GM11168 (cell line): Measurements from ENCODE around the gene KPNA6.

Source experiments
- in situ Hi-C: fragments of 300-500 bp; cut with MboI; formaldehyde crosslinking; loops from one replicate; pipeline ENCODE4 v1.12.0; 2022; ENCODE audit warnings: low sequenced_read_pairs; ENCODE audit not compliant: unreplicated experiment

Gene KPNA6

DNA sequence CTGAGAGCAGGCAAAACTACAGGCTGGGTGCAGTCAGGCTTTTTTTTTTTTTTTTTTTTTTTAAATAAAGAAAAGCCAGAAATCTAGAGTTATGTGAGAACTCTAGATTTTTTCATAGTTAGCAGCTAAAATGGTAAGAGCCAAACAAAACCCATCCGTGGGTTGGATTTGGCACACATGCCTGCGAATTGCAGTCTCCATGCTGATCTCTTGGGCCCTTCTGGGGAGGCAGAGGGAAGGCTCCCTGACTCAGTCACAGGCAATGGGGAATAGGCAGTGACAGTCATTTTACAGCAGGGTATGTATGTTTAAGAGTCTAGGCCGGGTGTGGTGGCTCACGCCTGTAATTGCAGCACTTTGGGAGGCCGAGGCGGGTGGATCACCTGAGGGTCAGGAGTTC lies 74.2 kb downstream of the KPNA6 start:
- in situ Hi-C loops, result no loop called here

DNA sequence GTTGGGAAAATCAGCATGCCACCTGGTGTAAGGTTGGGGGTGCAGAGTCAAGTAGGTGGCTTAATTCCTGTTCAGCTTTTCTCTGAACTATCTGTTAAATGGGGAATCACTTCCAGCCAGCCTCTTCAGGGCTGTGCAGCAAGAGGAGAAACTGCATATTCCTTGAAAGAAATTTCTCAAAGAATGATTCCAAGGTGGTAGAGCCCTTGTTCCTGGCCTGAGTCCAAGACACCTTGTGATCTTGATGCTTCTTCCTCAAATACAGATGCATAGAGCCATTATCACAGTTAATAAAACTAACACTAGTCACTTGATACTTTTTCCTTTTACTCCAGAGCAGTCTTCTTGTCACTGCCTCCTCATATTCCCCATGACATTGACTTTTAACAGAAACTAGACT lies 76.8 kb downstream of the KPNA6 start:
- in situ Hi-C loops, result no loop called here

DNA sequence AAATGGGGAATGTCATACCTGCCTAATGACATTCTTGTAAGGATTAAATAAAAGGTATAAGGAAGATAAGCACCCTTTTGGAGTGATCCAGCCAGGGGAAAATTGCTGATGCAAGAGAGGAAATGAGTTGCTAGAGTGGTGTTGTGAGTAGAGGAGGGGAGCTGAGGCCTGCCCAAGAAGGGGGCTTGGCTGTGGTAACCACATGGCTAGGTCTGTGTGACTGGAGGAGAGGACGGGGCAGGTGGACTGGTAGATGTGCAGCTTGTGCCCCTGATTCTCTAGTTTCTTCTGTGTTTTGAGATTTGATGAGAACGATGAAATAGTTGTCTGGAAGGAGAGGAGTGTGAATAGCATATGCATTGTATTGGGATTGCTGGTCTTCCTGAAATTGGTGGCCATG lies 78.2 kb downstream of the KPNA6 start:
- in situ Hi-C loops, result no loop called here

DNA sequence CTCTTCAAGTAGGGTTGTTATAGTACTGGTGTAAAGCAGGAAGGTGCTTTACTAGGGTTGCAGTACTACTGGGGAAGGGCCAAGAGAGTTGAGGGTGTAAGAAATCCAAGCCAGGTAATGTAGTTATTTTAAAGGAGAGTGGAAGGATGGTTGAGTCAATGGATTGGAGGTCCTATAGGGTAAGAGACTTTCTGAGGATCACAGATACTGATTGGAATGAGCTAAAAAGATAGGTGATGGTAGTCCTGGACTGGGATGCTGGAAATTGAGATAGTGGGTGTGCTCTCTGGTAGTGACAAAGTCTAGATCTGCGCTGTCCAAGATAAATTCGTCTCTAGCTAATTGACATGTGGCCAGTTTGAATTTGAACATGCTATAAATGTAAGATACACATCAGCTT lies 78.6 kb downstream of the KPNA6 start:
- in situ Hi-C loops, result no loop called here

DNA sequence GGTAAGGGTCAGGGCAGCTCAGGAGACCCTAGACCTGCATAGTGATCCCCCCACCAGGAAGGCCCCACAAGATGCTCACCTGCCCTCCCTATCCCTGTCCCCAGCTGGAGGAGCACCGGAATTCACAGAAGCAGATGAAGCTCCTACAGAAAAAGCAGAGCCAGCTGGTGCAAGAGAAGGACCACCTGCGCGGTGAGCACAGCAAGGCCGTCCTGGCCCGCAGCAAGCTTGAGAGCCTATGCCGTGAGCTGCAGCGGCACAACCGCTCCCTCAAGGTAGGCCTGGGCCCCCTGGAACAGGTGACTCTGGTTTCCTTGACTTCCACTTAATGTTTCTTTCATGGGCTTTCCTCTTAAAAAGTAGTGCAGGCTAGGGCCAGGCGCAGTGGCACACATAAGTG lies 80.0 kb downstream of the KPNA6 start:
- in situ Hi-C loops, result no loop called here

DNA sequence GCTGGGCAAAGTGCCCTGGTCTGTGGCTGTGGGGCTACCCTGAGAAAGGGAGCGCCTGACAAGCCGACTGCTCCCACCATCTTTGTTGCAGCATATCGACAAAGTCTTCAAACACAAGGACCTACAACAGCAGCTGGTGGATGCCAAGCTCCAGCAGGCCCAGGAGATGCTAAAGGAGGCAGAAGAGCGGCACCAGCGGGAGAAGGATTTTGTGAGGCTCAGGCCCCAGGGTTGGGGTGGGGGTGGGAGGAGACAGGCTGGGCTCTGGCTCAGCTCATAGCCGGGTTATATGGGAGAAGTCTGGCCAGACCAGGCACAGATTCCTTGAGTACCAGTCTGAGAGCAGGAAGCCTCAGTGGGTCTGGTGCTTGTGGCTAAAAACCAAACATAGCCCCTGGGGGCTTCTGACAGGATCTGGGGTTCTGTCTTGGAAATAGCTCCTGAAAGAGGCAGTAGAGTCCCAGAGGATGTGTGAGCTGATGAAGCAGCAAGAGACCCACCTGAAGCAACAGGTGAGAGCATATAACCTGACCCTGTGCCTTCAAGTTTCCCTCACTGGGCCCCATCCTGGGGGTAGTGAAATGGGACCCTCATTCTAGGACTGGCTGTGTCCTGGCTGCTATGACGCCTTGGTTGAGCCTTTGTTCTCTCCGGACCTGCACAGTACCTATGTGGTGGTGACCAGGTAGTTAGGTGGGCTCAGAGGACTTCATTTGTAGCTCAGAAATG lies 84.5 kb downstream of the KPNA6 start:
- in situ Hi-C loops, result no loop called here

DNA sequence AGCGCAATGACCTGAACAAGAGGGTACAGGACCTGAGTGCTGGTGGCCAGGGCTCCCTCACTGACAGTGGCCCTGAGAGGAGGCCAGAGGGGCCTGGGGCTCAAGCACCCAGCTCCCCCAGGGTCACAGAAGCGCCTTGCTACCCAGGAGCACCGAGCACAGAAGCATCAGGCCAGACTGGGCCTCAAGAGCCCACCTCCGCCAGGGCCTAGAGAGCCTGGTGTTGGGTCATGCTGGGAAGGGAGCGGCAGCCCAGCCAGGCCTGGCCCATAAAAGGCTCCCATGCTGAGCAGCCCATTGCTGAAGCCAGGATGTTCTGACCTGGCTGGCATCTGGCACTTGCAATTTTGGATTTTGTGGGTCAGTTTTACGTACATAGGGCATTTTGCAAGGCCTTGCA lies 87.1 kb downstream of the KPNA6 start:
- in situ Hi-C loops, result no loop called here

DNA sequence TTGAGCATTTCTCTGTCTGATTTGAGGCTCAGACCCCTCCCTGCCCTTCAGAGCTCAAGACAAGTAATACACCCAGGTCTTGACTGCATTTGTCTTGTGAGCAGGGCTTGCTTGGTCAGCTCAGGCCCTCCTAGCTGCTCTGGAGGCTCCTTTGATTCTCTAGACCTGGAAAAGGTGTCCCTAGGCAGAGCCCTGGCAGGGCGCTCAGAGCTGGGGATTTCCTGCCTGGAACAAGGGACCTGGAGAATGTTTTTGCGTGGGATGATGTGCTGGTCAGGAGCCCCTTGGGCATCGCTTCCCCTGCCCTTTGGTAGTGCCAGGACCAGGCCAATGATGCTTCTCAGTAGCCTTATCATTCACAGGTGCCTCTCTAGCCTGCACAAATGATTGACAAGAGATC lies 87.7 kb downstream of the KPNA6 start:
- in situ Hi-C loops, result no loop called here

DNA sequence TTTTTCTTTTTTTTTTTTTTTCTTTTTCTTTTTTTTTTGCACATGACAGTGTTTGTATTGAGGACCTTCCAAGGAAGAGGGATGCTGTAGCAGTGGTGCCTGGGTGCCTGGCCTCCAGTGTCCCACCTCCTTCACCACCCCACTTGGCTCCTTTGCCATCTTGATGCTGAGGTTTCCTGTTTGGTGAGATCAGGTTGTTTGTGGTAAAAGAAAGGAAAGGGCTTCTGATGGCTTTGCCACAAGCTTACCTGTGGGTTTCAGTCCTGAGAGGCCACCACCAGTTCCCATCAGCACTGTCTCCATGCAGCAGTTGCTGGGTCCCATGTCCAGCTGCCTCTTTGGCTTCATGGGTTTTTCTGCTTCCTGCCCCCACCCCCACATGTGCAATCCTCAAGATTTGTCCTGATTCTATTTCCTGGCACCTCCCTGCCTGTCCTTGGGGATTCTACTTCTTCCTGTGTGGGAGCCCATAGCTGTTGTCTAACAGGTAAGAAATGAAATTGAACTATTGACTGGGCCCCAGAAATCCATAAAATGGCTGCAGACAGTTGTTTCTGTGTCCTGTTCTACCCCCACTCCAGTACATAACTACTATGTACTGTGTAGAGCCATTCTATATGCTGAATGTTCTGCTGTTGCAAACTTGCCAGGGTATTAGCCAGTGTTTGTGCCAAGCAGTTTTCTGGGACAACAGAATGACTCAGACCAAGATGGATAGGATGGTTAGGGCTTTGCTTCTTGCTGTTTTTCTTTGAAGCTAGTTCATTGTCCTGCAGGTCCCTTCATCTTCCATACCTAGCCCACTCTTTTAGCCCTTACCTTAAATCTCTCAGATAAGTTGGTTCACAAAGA lies 88.3 kb downstream of the KPNA6 start:
- in situ Hi-C loops, result no loop called here

DNA sequence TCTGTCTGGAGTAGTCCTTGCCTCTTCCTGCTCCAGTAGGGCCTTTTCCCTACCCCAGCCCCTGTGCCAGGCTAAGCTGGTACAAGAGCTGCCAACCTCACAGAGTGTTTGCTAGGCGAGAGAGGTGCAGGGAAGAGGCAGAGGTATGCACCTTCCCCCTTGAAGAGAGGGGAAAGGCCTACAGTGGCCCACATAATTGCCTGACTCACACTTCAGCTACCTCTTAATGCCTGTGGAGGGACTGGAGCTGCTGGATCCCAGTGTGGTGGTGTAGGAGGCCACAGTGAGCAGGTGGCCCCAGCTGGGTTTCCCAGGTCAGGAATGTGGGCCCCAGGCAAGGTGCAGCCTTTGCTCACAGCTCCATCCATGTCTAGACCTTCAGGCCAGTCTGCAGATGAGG lies 89.2 kb downstream of the KPNA6 start:
- in situ Hi-C loops, result no loop called here

DNA sequence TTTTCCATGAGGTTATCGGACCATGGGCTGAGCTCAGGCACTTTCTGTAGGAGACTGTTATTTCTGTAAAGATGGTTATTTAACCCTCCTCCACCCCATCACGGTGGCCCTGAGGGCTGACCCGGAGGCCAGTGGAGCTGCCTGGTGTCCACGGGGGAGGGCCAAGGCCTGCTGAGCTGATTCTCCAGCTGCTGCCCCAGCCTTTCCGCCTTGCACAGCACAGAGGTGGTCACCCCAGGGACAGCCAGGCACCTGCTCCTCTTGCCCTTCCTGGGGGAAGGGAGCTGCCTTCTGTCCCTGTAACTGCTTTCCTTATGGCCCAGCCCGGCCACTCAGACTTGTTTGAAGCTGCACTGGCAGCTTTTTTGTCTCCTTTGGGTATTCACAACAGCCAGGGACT lies 90.0 kb downstream of the KPNA6 start:
- in situ Hi-C loops, result no loop called here

DNA sequence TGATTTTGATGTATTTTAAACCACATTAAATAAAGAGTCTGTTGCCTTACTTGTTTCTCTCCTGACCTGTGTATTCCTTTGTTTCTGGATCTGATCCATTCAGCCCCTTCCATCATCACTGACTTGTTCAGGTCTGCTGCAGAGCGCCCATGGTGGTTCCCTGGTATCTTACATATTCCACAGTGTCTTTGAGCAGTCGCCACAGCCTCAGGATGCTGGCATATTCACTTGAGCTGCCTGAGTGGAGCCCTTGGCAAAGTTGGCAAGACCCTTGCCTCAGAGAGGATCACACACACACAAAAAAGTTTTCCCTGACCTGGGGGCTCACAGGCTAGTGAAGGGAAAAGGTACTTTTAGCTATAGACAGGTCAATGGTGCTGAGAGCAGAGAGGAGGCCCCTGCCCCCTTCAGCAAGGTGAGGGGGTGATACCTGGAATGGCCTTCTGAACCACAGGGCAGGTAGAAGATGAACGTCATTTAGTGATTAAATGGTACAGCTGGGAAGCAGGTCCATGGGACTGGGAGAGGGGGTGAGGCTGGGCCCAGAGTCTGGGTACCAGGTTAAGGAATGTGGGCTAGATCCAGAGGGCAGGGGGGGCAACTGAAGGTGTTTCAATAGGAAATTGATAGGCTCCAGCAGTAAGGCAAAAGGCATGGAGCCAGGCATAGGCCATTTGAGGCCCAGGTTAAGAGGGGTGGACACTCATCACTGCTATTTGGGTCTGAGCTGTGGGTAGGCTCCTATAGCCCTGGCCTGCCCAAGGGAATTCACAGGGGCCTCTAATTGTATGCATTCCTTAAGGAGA lies 90.6 kb downstream of the KPNA6 start:
- in situ Hi-C loops, result no loop called here

DNA sequence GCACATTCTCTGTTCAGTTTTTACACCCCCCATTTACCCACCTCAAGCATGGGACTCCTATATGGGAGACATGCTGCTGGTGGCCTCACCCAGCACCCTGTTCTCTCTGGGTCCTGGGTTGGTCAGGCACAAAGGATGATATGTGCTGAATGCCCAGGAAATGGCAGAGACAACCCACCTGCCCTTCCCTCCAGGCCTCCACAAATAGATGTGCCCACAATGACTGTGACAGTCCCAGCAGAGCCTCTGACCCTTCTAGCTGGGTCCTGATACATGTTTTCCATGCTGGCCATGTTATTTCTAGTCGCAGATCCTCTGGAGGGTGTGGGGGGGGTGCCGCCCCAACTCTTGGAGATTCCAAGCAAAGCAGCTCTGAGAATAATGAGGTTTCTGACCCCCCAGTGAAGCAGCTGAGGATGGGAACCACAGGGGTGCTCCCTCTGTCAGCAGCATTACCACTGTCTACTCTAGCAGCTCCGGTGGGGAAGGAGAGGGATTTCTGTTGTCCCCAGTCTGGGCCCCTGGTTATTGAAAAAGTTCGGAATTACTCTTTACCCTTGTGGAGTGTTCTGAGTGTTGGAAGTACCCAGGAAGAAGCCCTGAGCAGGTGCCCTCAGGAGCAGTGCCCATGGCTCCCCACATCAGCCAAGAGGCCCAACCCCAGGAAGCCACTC lies 91.3 kb downstream of the KPNA6 start:
- in situ Hi-C loops, result no loop called here

DNA sequence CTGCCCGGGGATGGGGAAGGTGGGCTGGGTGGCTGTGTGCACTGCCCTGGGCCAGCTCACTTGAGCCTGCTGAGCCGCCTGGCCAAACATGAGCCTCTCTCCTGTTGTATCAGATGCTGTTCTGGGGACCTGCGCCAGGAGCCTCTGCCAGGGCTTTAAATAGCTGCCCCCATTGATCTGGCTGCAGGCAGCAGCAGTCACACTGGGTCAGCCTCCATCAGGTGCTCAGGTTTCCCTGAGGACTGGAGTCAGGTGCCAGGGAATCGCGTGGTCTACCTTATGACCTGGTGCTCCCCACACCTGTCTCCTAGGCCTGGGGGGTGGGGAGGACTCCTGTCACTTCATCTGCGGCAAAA lies 91.8 kb downstream of the KPNA6 start:
- in situ Hi-C loops, result no loop called here

DNA sequence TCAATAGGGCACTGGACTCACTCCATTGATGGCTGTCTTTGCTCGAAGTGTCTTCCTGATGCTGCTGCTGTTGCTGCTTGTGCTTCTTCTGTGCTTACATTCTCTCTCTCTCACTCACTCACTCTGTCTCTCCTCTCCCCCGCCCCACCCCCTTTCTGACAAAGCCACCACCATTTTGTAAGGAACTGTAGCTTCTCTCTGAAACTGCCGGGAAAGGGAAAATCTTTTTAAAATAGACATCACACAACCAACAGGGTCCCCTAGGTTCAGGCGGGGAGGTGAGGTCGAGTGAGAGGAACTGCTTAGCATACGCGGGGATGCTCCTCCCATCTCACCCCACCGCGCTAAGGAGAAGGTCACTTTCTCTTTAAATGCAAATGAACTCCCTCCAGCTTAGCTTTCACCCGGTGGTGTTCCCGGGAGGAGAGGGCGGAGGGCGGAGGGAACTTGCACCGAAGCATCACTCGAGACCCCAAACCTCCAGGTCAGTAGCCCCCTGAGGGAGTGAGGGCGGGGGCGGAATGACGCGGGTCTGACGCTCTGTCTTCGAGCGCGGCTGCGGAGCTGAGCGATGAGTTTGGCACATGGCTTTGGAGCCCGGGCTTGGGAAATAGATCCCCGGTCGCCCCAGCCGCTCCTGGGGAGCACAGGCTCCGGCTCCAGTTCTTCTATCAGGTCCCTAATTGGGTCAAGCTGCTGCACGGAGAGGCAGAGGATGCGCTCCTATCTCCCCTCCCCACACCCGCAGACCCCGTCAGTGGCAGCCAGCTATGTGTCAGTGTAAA lies 92.6 kb downstream of the KPNA6 start, which contains the start of gene CCDC28B:
TSS of gene CCDC28B (plus strand) at position 370 of the 785 bp plus-strand sequence. CDS start 1,341 bp downstream, outside the sequence.
- in situ Hi-C loops, result no loop called here

DNA sequence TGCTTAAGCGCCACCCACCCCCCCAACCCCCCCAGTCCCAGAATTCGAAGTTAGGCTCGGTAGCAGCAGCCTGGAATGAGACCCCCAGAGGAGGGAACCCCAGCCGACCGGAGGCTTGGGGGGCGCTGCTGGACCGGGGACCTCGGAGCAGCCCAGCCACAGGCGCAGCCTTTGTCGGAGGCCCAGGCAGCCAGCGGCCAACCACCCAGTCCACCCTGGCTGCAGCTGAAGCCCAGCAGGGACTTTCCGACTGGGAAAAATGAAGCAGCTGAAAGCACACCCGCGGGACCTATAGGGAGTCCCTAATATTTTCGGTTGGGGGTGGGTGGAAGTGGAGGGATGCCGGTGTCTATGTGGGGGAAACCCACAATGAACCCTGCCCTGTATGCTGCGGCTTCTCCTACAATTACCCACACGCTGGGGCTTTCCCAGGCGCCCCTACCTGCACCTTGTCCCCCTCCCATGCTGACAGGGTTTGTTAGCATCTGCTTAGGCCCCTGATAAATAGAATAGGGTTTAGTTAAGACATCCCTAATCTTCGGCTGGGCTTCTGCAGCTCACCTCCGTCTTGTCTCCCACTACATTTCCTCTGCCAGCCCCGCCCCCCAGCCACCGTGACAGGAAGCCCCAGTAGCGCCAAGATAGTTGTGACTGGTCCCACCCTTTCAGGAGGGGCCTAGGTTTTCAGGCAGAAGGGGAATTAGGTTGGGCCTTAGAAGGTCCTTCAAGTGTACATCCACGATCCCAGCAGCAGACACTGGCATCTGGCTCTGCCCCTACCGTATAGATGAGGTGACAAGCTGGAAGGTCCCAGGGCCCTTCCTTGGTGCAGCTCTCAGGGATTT lies 93.4 kb downstream of the KPNA6 start:
- in situ Hi-C loops, result no loop called here

DNA sequence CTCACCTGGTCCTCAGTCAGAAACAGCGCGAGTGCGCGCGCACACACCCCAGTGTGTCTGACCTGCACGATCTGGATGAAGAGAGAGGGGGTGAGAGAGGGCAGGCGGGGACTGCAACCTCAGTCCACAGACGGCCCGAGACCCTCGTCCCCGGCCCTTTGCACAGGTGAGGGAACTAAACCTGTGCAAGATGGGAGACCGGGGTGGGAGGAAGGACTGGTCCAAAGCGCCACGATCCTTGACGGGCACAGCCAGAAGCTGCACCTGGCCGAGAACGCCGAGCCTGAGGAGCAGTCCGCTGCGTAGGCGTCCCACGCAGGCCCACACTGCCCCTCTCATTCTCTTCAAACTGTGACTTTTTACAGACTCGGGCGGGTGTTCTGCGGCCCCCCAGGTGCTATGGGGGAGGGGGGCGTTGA lies 97.1 kb downstream of the KPNA6 start:
- in situ Hi-C loops, result loop anchor here (5.0 kb wide), 1 partner anchor 102 kb away; no protein-coding TSS in a partner anchor
